Measurements from ENCODE around the gene RNGTT.
"Not testable (repeated sequence)": the region's sequence is repeated elsewhere in the genome, so short reads cannot be mapped to it uniquely, and the experiment has no call there.

The RNGTT gene

DNA sequence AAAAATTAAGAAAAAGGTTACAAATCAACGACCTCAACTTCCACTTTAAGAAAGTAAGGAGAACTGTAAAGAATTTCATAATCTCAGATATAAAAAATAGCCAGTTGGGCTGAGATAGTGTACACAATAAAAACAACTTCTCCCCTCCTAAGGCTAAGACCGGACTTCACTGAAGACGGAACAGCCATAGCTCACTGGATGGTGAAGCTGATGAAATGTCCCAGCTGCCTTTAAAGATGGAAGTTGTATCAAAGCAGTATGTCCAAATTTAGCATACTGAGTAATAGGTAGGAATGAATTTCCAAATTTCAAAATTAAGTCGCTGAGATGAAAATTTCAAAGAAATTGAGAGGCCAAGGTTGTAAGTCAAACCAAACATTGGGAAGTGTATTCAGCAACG lies 153.3 kb downstream of the RNGTT start:
- H3K4me3 ChIP-seq: no peak overlapping the region
- TF ChIP-seq EZH2 (IDR thresholded peaks at IDR 0.05) (no peak), POLR2AphosphoS5 (IDR thresholded peaks at IDR 0.05; ENCODE audit: borderline replicate concordance, low read depth, low read length) (no peak), FOXP2 (optimal IDR thresholded peaks at IDR 0.05; ENCODE audit: control extremely low read depth, extremely low read length, insufficient read depth) (no peak)
- no peak for DNase-seq (ENCODE audit: low read depth, low spot score)
- H3K36me3 ChIP-seq (ENCODE audit: insufficient read depth, low read length): no peaks in the 10 kb centered on the region
- no peaks in the 10 kb centered on the region for H3K9me3 ChIP-seq (ENCODE audit: low read depth, low read length)
- no peak overlapping the region for H3K27ac ChIP-seq
- no peak overlapping the region for H3K9ac ChIP-seq (ENCODE audit: insufficient read length)

DNA sequence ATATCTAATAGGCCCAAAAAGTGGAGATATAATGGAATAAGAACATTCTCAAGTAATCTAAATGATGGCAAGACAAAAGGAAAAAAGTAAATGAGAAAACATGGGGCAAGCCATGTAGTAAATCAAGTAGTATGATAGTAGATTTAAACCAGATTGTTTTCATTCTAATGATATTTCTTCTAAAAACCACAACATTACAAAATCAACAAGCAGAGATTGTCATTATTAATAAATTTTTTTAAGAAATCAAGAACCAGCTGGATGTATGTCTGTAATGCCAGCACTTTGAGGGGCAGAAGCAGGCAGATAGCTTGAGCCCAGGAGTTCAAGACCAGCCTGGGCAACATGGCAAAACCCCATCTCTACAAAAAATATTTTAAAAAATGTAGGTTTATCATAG lies 155.0 kb downstream of the RNGTT start:
- TF ChIP-seq POLR2AphosphoS5 (IDR thresholded peaks at IDR 0.05; ENCODE audit: borderline replicate concordance, low read depth, low read length) (no peak), FOXP2 (optimal IDR thresholded peaks at IDR 0.05; ENCODE audit: control extremely low read depth, extremely low read length, insufficient read depth) (no peak), EZH2 (IDR thresholded peaks at IDR 0.05) (no peak)
- H3K9ac ChIP-seq (ENCODE audit: insufficient read length): no peak overlapping the region
- DNase-seq (ENCODE audit: low read depth, low spot score): no peak
- no peaks in the 10 kb centered on the region for H3K9me3 ChIP-seq (ENCODE audit: low read depth, low read length)
- H3K36me3 ChIP-seq (ENCODE audit: insufficient read depth, low read length): no peaks in the 10 kb centered on the region
- H3K27ac ChIP-seq: no peak overlapping the region
- H3K4me3 ChIP-seq: no peak overlapping the region

- Histone ChIP-seq H3K4me3 (no peak overlapping the region), H3K27ac (no peak overlapping the region), H3K9me3 (ENCODE audit: low read depth, low read length) (no peaks in the 10 kb centered on the region), H3K9ac (ENCODE audit: insufficient read length) (no peak overlapping the region), H3K36me3 (ENCODE audit: insufficient read depth, low read length) (no peaks in the 10 kb centered on the region)
- no peak for DNase-seq (ENCODE audit: low read depth, low spot score)
- TF ChIP-seq FOXP2 (optimal IDR thresholded peaks at IDR 0.05; ENCODE audit: control extremely low read depth, extremely low read length, insufficient read depth) (no peak), EZH2 (IDR thresholded peaks at IDR 0.05) (no peak), POLR2AphosphoS5 (IDR thresholded peaks at IDR 0.05; ENCODE audit: borderline replicate concordance, low read depth, low read length) (no peak)
Observed at GRCh38 chr6:88807622-88808021, 155.8 kb downstream of the RNGTT start.

DNA sequence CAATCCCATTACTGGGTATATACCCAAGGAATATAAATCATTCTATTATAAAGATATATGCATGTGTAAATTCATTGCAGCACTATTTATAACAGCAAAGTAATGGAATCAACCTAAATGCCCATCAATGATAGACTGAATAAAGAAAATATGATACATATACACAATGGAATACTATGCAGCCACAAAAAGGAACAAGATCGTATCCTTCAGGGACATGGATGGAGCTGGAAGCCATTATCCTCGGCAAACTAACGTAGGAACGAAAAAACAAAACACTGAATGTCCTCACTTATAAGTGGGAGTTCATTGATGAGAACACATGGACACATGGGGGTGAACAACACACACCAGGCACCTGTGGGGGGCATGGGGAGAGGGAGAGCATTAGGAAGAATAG lies 156.7 kb downstream of the RNGTT start:
- no peak for TF ChIP-seq FOXP2 (optimal IDR thresholded peaks at IDR 0.05; ENCODE audit: control extremely low read depth, extremely low read length, insufficient read depth)
- no peak for TF ChIP-seq EZH2 (IDR thresholded peaks at IDR 0.05)
- no peak for TF ChIP-seq POLR2AphosphoS5 (IDR thresholded peaks at IDR 0.05; ENCODE audit: borderline replicate concordance, low read depth, low read length)
- Histone ChIP-seq H3K36me3 (ENCODE audit: insufficient read depth, low read length) (no peaks in the 10 kb centered on the region), H3K9ac (ENCODE audit: insufficient read length) (no peak overlapping the region), H3K4me3 (no peak overlapping the region), H3K9me3 (ENCODE audit: low read depth, low read length) (no peaks in the 10 kb centered on the region), H3K27ac (no peak overlapping the region)
- DNase-seq (ENCODE audit: low read depth, low spot score): no peak

DNA sequence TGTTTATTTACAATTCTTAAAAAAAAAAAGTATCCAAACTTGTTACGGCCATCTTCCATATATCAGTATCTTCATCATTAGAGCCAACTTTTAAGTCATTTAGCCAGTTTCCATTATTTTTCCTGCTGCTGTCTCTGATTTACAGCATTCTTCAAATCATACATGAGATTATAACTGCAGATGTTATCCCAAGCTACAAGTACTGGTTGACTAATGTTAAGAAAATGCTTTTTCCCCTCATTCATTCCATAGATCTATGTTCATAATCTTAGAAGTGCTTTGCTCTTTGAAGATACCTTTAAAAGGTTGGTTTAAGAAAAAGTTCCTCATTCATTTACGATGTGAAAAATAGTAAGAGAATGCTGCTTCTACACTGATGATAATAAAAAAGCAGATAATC lies 158.7 kb downstream of the RNGTT start:
- no peak overlapping the region for H3K4me3 ChIP-seq
- no peak overlapping the region for H3K9ac ChIP-seq (ENCODE audit: insufficient read length)
- DNase-seq (ENCODE audit: low read depth, low spot score): no peak
- no peaks in the 10 kb centered on the region for H3K36me3 ChIP-seq (ENCODE audit: insufficient read depth, low read length)
- TF ChIP-seq EZH2 (IDR thresholded peaks at IDR 0.05): no peak
- no peak for TF ChIP-seq POLR2AphosphoS5 (IDR thresholded peaks at IDR 0.05; ENCODE audit: borderline replicate concordance, low read depth, low read length)
- no peak for TF ChIP-seq FOXP2 (optimal IDR thresholded peaks at IDR 0.05; ENCODE audit: control extremely low read depth, extremely low read length, insufficient read depth)
- H3K9me3 ChIP-seq (ENCODE audit: low read depth, low read length): no peaks in the 10 kb centered on the region
- H3K27ac ChIP-seq: no peak overlapping the region

- Histone ChIP-seq H3K36me3 (ENCODE audit: insufficient read depth, low read length) (no peaks in the 10 kb centered on the region), H3K9me3 (ENCODE audit: low read depth, low read length) (no peaks in the 10 kb centered on the region), H3K9ac (ENCODE audit: insufficient read length) (no peak overlapping the region), H3K4me3 (no peak overlapping the region), H3K27ac (no peak overlapping the region)
- no peak for DNase-seq (ENCODE audit: low read depth, low spot score)
- TF ChIP-seq FOXP2 (optimal IDR thresholded peaks at IDR 0.05; ENCODE audit: control extremely low read depth, extremely low read length, insufficient read depth) (no peak), POLR2AphosphoS5 (IDR thresholded peaks at IDR 0.05; ENCODE audit: borderline replicate concordance, low read depth, low read length) (no peak), EZH2 (IDR thresholded peaks at IDR 0.05) (no peak)
Observed at GRCh38 chr6:88785478-88785877, 177.9 kb downstream of the RNGTT start.

GRCh38 chr6:88780714-88781389 lies 182.6 kb downstream of the RNGTT start:
- H3K27ac ChIP-seq: no peak overlapping the region
- H3K36me3 ChIP-seq (ENCODE audit: insufficient read depth, low read length): peaks cover 14% of the 10 kb centered on the region; the same call in 1 of the 2 replicates
- TF ChIP-seq EZH2 (IDR thresholded peaks at IDR 0.05) (no peak), POLR2AphosphoS5 (IDR thresholded peaks at IDR 0.05; ENCODE audit: borderline replicate concordance, low read depth, low read length) (no peak), FOXP2 (optimal IDR thresholded peaks at IDR 0.05; ENCODE audit: control extremely low read depth, extremely low read length, insufficient read depth) (no peak)
- no peaks in the 10 kb centered on the region for H3K9me3 ChIP-seq (ENCODE audit: low read depth, low read length)
- no peak overlapping the region for H3K9ac ChIP-seq (ENCODE audit: insufficient read length)
- DNase-seq (ENCODE audit: low read depth, low spot score): peak; percentile 63
- H3K4me3 ChIP-seq: no peak overlapping the region

DNA sequence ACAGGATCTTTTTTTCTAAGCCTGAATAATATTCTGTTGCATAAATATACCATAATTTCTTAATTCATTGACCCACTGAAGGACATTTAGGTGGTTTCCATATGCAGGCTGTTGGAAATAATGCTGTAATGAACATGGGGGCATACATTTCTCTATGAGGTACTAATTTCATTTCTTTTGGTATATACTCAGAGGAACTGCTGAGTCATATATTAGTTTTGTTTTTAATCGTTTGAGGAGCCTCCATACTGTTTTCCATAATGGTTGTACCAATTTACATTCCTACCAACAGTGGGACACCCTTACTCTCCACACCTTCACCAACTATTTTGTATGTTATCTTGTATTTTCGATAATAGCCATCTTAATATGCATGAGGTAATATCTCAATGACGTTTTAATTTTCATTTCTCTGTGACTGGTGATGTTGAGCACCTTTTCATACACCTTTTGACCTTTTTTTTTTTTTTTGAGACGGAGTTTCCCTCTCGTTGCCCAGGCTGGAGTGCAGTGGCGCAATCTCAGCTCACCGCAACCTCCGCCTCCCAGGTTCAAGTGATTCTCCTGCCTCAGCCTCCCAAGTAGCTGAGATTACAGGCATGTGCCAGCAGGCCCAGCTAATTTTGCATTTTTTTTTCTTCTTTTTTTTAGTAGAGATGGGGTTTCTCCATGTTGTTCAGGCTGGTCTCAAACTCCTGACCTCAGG lies 187.4 kb downstream of the RNGTT start:
- TF ChIP-seq POLR2AphosphoS5 (IDR thresholded peaks at IDR 0.05; ENCODE audit: borderline replicate concordance, low read depth, low read length): no peak
- TF ChIP-seq FOXP2 (optimal IDR thresholded peaks at IDR 0.05; ENCODE audit: control extremely low read depth, extremely low read length, insufficient read depth): no peak
- TF ChIP-seq EZH2 (IDR thresholded peaks at IDR 0.05): no peak
- H3K9ac ChIP-seq (ENCODE audit: insufficient read length): no peak overlapping the region
- H3K9me3 ChIP-seq (ENCODE audit: low read depth, low read length): no peaks in the 10 kb centered on the region
- H3K36me3 ChIP-seq (ENCODE audit: insufficient read depth, low read length): peaks cover 14% of the 10 kb centered on the region; the same call in 1 of the 2 replicates
- DNase-seq (ENCODE audit: low read depth, low spot score): no peak
- no peak overlapping the region for H3K27ac ChIP-seq
- no peak overlapping the region for H3K4me3 ChIP-seq

GRCh38 chr6:88768114-88768513 lies 195.3 kb downstream of the RNGTT start:
- H3K4me3 ChIP-seq: not testable (repeated sequence)

More at GRCh38 chr6:88768114-88768513, 195.3 kb downstream of the RNGTT start:
- H3K27ac ChIP-seq; H3K9me3 ChIP-seq (ENCODE audit: low read depth, low read length); H3K9ac ChIP-seq (ENCODE audit: insufficient read length); H3K36me3 ChIP-seq (ENCODE audit: insufficient read depth, low read length); DNase-seq (ENCODE audit: low read depth, low spot score): not testable (repeated sequence)
